Endothelial cell of umbilical vein (primary cell): Measurements from ENCODE around the gene CACNA1C. TPM values are rescaled to one million over a fixed set of nuclear protein-coding genes. Genes with fewer than 3 reads are reported as not detected.

Experiments used
- BruUV-seq: library from RNA; stranded (reverse); fragments of 400-500 nt; replicated peaks from 2 replicates; lab custom pipeline; 2021; lab: Mats Ljungman, UMichigan
- CTCF ChIA-PET: fragments of 300-600, 350-600 bp; sonication (Branson Sonifier 250); formaldehyde crosslinking; loops from one replicate; lab custom pipeline; 2021; ENCODE audit warnings: antibody characterized with exemption, inconsistent platforms; lab: Charles Lee
- POLR2A ChIA-PET: fragments of 300-600, 350-600 bp; sonication (Branson Sonifier 250); formaldehyde crosslinking; loops from one replicate; lab custom pipeline; 2021; ENCODE audit warnings: antibody characterized with exemption, inconsistent platforms; lab: Charles Lee
- DNase-seq: peaks from one replicate; pipeline ENCODE4 v3.0.0-alpha.2; 2011; ENCODE audit warnings: low read depth, low spot score
- FAIRE-seq: peaks from 2 replicates; lab custom pipeline; 2011; peaks lifted over from hg19 to GRCh38; lab: Jason Lieb, UNC
- H2AFZ ChIP-seq: 2 replicates; pipeline ENCODE4 v1.6.0; 2012; ENCODE audit warnings: low read depth, low read length, control low read depth, inconsistent platforms
- H3K27ac ChIP-seq: 2 replicates; pipeline ENCODE4 v1.5.1; 2011; ENCODE audit warnings: low read depth, mild to moderate bottlenecking, control low read depth, low read length, moderate library complexity; ENCODE audit not compliant: insufficient read depth
- H3K27me3 ChIP-seq, 2 experiments: 2 replicates each; pipeline versions ENCODE4 v1.6.0 to v1.6.1; 2011; ENCODE audit warnings: low read length in 2 of 2, mixed read lengths in 1 of 2; ENCODE audit not compliant: control insufficient read depth in 2 of 2, insufficient read depth in 2 of 2
- H3K36me3 ChIP-seq, 2 experiments: 2 replicates in 1 of 2; 3 replicates in 1 of 2; pipeline ENCODE4 v1.5.1; 2011; ENCODE audit warnings: low read length in 2 of 2, mild to moderate bottlenecking in 1 of 2, moderate library complexity in 1 of 2; ENCODE audit not compliant: control insufficient read depth in 2 of 2, insufficient read depth in 2 of 2; ENCODE audit errors: extremely low read depth in 1 of 2
- H3K4me1 ChIP-seq: 3 replicates; pipeline ENCODE4 v1.5.1; 2011; ENCODE audit warnings: mild to moderate bottlenecking, low read length; ENCODE audit not compliant: control insufficient read depth, insufficient read depth; ENCODE audit errors: extremely low read depth
- H3K4me2 ChIP-seq: 2 replicates; pipeline ENCODE4 v1.6.1; 2011; ENCODE audit warnings: low read length, control low read depth, mixed read lengths; ENCODE audit not compliant: insufficient read depth
- H3K4me3 ChIP-seq, 3 experiments: fragments of 200-600 bp in 1 of 3; sonication (generic), shearing (Covaris generic) in 1 of 3; replicated peaks in 1 of 3; 2 replicates each; pipeline ENCODE4 v1.5.1; 2011 to 2016; ENCODE audit warnings: control low read depth in 3 of 3, low read length in 3 of 3, mild to moderate bottlenecking in 2 of 3, inconsistent platforms in 1 of 3, low read depth in 1 of 3, moderate library complexity in 1 of 3; ENCODE audit not compliant: insufficient read depth in 1 of 3
- H3K79me2 ChIP-seq: 2 replicates; pipeline ENCODE4 v1.6.0; 2012; ENCODE audit warnings: low read length, inconsistent platforms; ENCODE audit not compliant: control insufficient read depth, insufficient read depth
- H3K9ac ChIP-seq: replicated peaks from 2 replicates; pipeline ENCODE3; 2011; ENCODE audit warnings: low read length, control low read depth; ENCODE audit not compliant: insufficient read depth; ENCODE audit errors: extremely low read depth
- H3K9me1 ChIP-seq: replicated peaks from 3 replicates; pipeline ENCODE4 v1.6.0; 2011; ENCODE audit warnings: mild to moderate bottlenecking, low read length; ENCODE audit not compliant: control insufficient read depth, insufficient read depth; ENCODE audit errors: extremely low read depth
- H3K9me3 ChIP-seq: replicated peaks from 2 replicates; pipeline ENCODE4 v1.5.1; 2012; ENCODE audit warnings: low read length, inconsistent platforms; ENCODE audit not compliant: control insufficient read depth, insufficient read depth
- H4K20me1 ChIP-seq: replicated peaks from 2 replicates; pipeline ENCODE3; 2011; ENCODE audit warnings: mild to moderate bottlenecking, low read length; ENCODE audit not compliant: control insufficient read depth, insufficient read depth; ENCODE audit errors: extremely low read depth
- CTCF ChIP-seq, 2 donors: IDR thresholded peaks; 1 replicate in 1 of 2; 2 replicates in 1 of 2; pipeline ENCODE4 v1.5.1; 2011; ENCODE audit warnings: low read length in 2 of 2, mild to moderate bottlenecking in 2 of 2, moderate library complexity in 2 of 2, control low read depth in 1 of 2, inconsistent platforms in 1 of 2, low read depth in 1 of 2; ENCODE audit not compliant: insufficient read depth in 1 of 2; ENCODE audit errors: extremely low read depth in 1 of 2
- EZH2 ChIP-seq: IDR thresholded peaks from 2 replicates; pipeline ENCODE4 v1.6.1; 2012; ENCODE audit warnings: borderline replicate concordance, low read depth, mild to moderate bottlenecking, moderate library complexity, low read length, inconsistent platforms; ENCODE audit not compliant: severe bottlenecking
- FOS ChIP-seq: IDR thresholded peaks from 2 replicates; pipeline ENCODE4 v1.6.1; 2011; ENCODE audit warnings: mild to moderate bottlenecking, low read length, moderate library complexity, borderline replicate concordance; ENCODE audit not compliant: insufficient read depth
- GATA2 ChIP-seq: IDR thresholded peaks from 2 replicates; pipeline ENCODE4 v1.7.0; 2011; ENCODE audit warnings: low read depth, mild to moderate bottlenecking, moderate library complexity, mixed read lengths, low read length; ENCODE audit not compliant: insufficient read length, insufficient read depth
- JUN ChIP-seq: IDR thresholded peaks from 2 replicates; pipeline ENCODE4 v1.6.1; 2011; ENCODE audit warnings: borderline replicate concordance, low read depth; ENCODE audit not compliant: insufficient read length, insufficient read depth
- MAX ChIP-seq: IDR thresholded peaks from 2 replicates; pipeline ENCODE4 v1.6.1; 2011; ENCODE audit not compliant: insufficient read depth, insufficient read length
- MYC ChIP-seq: IDR thresholded peaks from one replicate; pipeline ENCODE4 v1.6.1; 2011; ENCODE audit warnings: mild to moderate bottlenecking, low read depth, low read length
- POLR2A ChIP-seq: IDR thresholded peaks from 2 replicates; pipeline ENCODE4 v1.6.1; 2012; ENCODE audit warnings: low read depth, mild to moderate bottlenecking, control low read depth, low read length
- POLR2AphosphoS5 ChIP-seq: IDR thresholded peaks from 2 replicates; pipeline ENCODE4 v1.6.1; 2012; ENCODE audit warnings: low read depth, mild to moderate bottlenecking, control low read depth, low read length, moderate library complexity; ENCODE audit not compliant: insufficient read depth
- dilution Hi-C: fragments of 300-500 bp; cut with MboI; formaldehyde crosslinking; loops from one replicate; pipeline ENCODE4 v1.15.0; 2019; ENCODE audit warnings: low sequenced_read_pairs; ENCODE audit not compliant: extremely low pct_ligation_motif_present
- intact Hi-C: fragments of 100-400 bp; cut with micrococcal nuclease; formaldehyde crosslinking; loops from one replicate; pipeline ENCODE4 v1.10.0; 2022
- polyA plus RNA-seq, 4 experiments: library from polyadenylated mRNA; depleted of rRNA in 3 of 4; stranded (reverse) in 3 of 4; unstranded in 1 of 4; fragments of >200 nt; gene quantifications; 2 replicates each; pipeline versions ENCODE4 v1.2.1 to v1.2.3, GENCODE V29; 2011 to 2012; ENCODE audit warnings: missing spikeins in 1 of 4
- total RNA-seq: library from RNA; stranded (reverse); gene quantifications from 2 replicates; pipeline ENCODE4 v1.2.3, GENCODE V29; 2021

Gene CACNA1C
- total and polyA plus RNA-seq, 2 donors (not counting 3 experiments of a cell fraction or from before 2014, with no cell fraction given): not detected

GRCh38 chr12:2523844-2524243 is 471.1 kb downstream of the CACNA1C start:
- no peaks in the 10 kb centered on the region for H3K9me1 ChIP-seq
- ChIA-PET CTCF (no interaction called here), POLR2A (no interaction called here)
- FAIRE-seq: no peak
- H3K9me3 ChIP-seq: peaks cover 3% of the 10 kb centered on the region
- dilution Hi-C loops: no loop called here
- intact Hi-C loops: no loop called here
- H3K4me1 ChIP-seq: no peaks in the 10 kb centered on the region
- H3K4me3 ChIP-seq: no peak overlapping the region
- H3K79me2 ChIP-seq: no peaks in the 10 kb centered on the region
- BruUV-seq: no TSS peak
- TF ChIP-seq CTCF (IDR thresholded peaks at IDR 0.05; ENCODE audit: extremely low read depth in 1 of 2, insufficient read depth in 1 of 2, low read depth in 1 of 2, low read length in 2 of 2): no peak
- no peak for TF ChIP-seq POLR2AphosphoS5
- no peak for TF ChIP-seq EZH2
- TF ChIP-seq POLR2A: no peak
- no peak for TF ChIP-seq JUN
- no peak for TF ChIP-seq MYC
- no peak for TF ChIP-seq GATA2
- TF ChIP-seq FOS: no peak
- TF ChIP-seq MAX: no peak
- no peak overlapping the region for H3K4me2 ChIP-seq
- H4K20me1 ChIP-seq: no peaks in the 10 kb centered on the region
- no peaks in the 10 kb centered on the region for H3K36me3 ChIP-seq
- H3K9ac ChIP-seq: no peak overlapping the region
- DNase-seq: no peak
- no peak overlapping the region for H2AFZ ChIP-seq
- H3K27ac ChIP-seq: no peak overlapping the region
- H3K27me3 ChIP-seq: no peaks in the 10 kb centered on the region
